Body of pancreas (tissue), 4 donors: ENCODE measurements around the gene LHX3.

Source experiments
- POLR2A ChIP-seq, 3 donors: fragments of 450-650 bp; IDR thresholded peaks; one replicate each; pipeline ENCODE4 v1.6.1; 2016; ENCODE audit warnings: antibody characterized with exemption in 3 of 3, mild to moderate bottlenecking in 2 of 3
- TF ChIP-seq, protein P1 (sequence below), 7 experiments: fragments of 450-650 bp in 4 of 7; fragments of 200-600 bp in 3 of 7; sonication (generic) in 3 of 7; IDR thresholded peaks; one replicate each; pipeline ENCODE4 v1.5.1; 2016 to 2019; ENCODE audit warnings: antibody characterized with exemption in 7 of 7

- TF ChIP-seq, protein P1, sequence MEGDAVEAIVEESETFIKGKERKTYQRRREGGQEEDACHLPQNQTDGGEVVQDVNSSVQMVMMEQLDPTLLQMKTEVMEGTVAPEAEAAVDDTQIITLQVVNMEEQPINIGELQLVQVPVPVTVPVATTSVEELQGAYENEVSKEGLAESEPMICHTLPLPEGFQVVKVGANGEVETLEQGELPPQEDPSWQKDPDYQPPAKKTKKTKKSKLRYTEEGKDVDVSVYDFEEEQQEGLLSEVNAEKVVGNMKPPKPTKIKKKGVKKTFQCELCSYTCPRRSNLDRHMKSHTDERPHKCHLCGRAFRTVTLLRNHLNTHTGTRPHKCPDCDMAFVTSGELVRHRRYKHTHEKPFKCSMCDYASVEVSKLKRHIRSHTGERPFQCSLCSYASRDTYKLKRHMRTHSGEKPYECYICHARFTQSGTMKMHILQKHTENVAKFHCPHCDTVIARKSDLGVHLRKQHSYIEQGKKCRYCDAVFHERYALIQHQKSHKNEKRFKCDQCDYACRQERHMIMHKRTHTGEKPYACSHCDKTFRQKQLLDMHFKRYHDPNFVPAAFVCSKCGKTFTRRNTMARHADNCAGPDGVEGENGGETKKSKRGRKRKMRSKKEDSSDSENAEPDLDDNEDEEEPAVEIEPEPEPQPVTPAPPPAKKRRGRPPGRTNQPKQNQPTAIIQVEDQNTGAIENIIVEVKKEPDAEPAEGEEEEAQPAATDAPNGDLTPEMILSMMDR (IDR thresholded peaks at IDR 0.05): no peak
- no peak for TF ChIP-seq POLR2A (IDR thresholded peaks at IDR 0.05)
Observed at GRCh38 chr9:136169495-136169894, 35.4 kb downstream of the LHX3 start.
